Measurements from ENCODE around the gene QSOX2.

The QSOX2 gene

GRCh38 chr9:136253246-136254130 is 7.9 kb upstream of the QSOX2 start:
- CTCF ChIA-PET: no interaction called here
- DNase-seq (ENCODE audit: extremely low spot score): no peak
- POLR2A ChIA-PET: no interaction called here
- TF ChIP-seq CTCF (IDR thresholded peaks at IDR 0.05; ENCODE audit: control extremely low read depth, extremely low read depth, low read depth, missing control alignments): no peak

GRCh38 chr9:136252846-136253245 is 7.2 kb upstream of the QSOX2 start:
- TF ChIP-seq CTCF (IDR thresholded peaks at IDR 0.05; ENCODE audit: control extremely low read depth, extremely low read depth, low read depth, missing control alignments): no peak
- ChIA-PET CTCF (no interaction called here), POLR2A (no interaction called here)
- DNase-seq (ENCODE audit: extremely low spot score): no peak

- ChIA-PET CTCF (no interaction called here), POLR2A (no interaction called here)
- TF ChIP-seq CTCF (IDR thresholded peaks at IDR 0.05; ENCODE audit: control extremely low read depth, extremely low read depth, low read depth, missing control alignments): no peak
- DNase-seq (ENCODE audit: extremely low spot score): no peak
Measured at GRCh38 chr9:136252281-136252680, 6.7 kb upstream of the QSOX2 start.

- DNase-seq (ENCODE audit: extremely low spot score): no peak
- ChIA-PET CTCF (interaction anchor here (1.7 kb wide), 2 partner anchors 10 to 16 kb away, joined by 6 read pairs; no protein-coding TSS in a partner anchor), POLR2A (no interaction called here)
- no peak for TF ChIP-seq CTCF (IDR thresholded peaks at IDR 0.05; ENCODE audit: control extremely low read depth, extremely low read depth, low read depth, missing control alignments)
Measured at GRCh38 chr9:136251264-136252115, 5.9 kb upstream of the QSOX2 start.

- DNase-seq (ENCODE audit: extremely low spot score): no peak
- POLR2A ChIA-PET: interaction anchor here (0.5 to 0.6 kb wide), 2 partner anchors 227 to 230 kb away, joined by 5 to 9 read pairs; no protein-coding TSS in a partner anchor
- TF ChIP-seq CTCF (IDR thresholded peaks at IDR 0.05; ENCODE audit: control extremely low read depth, extremely low read depth, low read depth, missing control alignments): no peak
- CTCF ChIA-PET: interaction anchor here (1.7 kb wide), 2 partner anchors 11 to 16 kb away, joined by 6 read pairs; no protein-coding TSS in a partner anchor
Measured at GRCh38 chr9:136250676-136251075, 5.1 kb upstream of the QSOX2 start.

- no peak for TF ChIP-seq CTCF (IDR thresholded peaks at IDR 0.05; ENCODE audit: control extremely low read depth, extremely low read depth, low read depth, missing control alignments)
- DNase-seq (ENCODE audit: extremely low spot score): no peak
- ChIA-PET CTCF (interaction anchor here (1.1 to 2.8 kb wide), 4 partner anchors 11 to 24 kb away, joined by 3 to 8 read pairs (median 6); no protein-coding TSS in a partner anchor), POLR2A (interaction anchor here (0.5 kb wide), 1 partner anchor 231 kb away, joined by 9 read pairs; no protein-coding TSS in a partner anchor)
Measured at GRCh38 chr9:136249877-136250559, 4.4 kb upstream of the QSOX2 start.

Data from GM10248 (cell line).